ENCODE results near the gene MVB12B.

DNA sequence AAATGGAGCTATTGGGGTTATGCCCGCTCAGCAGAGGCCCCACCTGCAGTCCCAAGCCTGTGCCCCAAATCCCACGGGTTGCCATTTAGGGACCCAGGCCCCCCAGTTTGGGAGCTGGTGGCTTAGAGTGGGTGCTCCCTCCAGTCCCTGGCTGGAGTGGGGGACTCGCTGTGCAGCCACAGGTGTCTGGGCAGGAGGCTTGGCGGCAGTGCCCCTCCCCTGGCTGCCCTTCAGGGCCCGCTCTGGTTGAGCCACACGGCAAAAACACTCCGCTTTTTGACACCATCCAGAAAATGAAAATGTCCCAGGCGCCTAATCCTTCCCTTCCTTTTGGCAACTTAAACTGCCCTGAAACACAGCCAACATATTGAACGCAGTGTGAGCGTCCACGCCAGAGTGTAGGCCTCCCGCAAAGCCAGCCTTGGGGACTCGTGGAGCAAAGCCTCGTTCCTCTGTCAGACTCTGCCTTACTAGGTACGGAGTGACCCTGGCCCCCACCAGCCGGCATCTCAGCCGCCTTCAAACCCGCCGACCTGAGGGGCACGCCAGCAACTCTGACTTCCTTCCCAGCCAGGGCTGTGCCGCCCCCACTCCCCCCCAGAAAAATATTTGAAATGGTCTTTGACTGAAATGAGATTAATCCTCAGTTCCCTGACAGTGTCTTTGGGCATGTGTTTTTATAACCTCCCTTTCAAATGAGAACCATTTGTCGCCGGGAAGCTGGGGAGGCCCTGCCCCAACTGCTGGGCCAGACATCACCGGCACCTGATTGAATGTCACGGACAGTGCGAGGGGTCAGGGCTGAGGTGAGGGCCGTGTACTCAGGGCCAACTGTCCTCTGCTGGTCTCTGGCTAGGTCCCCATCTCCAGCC, 188.6 kb downstream of the MVB12B start:
- TF ChIP-seq, protein P1, sequence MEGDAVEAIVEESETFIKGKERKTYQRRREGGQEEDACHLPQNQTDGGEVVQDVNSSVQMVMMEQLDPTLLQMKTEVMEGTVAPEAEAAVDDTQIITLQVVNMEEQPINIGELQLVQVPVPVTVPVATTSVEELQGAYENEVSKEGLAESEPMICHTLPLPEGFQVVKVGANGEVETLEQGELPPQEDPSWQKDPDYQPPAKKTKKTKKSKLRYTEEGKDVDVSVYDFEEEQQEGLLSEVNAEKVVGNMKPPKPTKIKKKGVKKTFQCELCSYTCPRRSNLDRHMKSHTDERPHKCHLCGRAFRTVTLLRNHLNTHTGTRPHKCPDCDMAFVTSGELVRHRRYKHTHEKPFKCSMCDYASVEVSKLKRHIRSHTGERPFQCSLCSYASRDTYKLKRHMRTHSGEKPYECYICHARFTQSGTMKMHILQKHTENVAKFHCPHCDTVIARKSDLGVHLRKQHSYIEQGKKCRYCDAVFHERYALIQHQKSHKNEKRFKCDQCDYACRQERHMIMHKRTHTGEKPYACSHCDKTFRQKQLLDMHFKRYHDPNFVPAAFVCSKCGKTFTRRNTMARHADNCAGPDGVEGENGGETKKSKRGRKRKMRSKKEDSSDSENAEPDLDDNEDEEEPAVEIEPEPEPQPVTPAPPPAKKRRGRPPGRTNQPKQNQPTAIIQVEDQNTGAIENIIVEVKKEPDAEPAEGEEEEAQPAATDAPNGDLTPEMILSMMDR (IDR thresholded peaks at IDR 0.05; ENCODE audit: insufficient read depth, low read length, poor library complexity, severe bottlenecking) = no peak
- TF ChIP-seq EZH2phosphoT487 (conservative IDR thresholded peaks at IDR 0.05; ENCODE audit: low read length) = no peak

All from SU-DHL-6 (cell line).